Astrocyte (in vitro differentiated cells and primary cell): Measurements from ENCODE around the gene RTN4RL2.

Source experiments
- EZH2 ChIP-seq: IDR thresholded peaks from 2 replicates; pipeline ENCODE4 v1.6.1; 2012; ENCODE audit warnings: mild to moderate bottlenecking, low read length, inconsistent platforms; ENCODE audit not compliant: insufficient read depth
- TF ChIP-seq, protein P1 (sequence below): IDR thresholded peaks from 2 replicates; pipeline ENCODE4 v1.5.1; 2011; ENCODE audit warnings: low read depth, mild to moderate bottlenecking, inconsistent platforms, low read length, moderate library complexity; ENCODE audit not compliant: insufficient read depth

DNA sequence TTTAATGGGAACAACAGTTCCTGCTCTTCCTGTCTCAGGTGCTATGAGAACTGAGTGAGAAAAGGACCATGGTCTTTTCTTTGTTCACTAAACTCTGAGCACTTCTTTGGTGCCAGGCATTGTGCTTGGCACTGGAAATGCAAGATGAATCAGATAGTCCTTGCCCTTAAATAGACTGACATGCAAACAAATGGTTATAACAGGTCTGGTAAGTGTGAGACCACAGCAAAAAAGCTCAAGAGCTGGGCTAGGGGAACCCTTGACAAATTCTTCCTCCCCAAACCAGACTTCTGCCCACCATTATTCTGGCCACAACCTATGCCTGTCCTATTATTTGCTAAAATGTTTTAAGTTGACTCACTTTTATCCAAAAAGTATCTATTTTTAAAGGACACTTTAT lies 38.5 kb upstream of the RTN4RL2 start:
- TF ChIP-seq, protein P1, sequence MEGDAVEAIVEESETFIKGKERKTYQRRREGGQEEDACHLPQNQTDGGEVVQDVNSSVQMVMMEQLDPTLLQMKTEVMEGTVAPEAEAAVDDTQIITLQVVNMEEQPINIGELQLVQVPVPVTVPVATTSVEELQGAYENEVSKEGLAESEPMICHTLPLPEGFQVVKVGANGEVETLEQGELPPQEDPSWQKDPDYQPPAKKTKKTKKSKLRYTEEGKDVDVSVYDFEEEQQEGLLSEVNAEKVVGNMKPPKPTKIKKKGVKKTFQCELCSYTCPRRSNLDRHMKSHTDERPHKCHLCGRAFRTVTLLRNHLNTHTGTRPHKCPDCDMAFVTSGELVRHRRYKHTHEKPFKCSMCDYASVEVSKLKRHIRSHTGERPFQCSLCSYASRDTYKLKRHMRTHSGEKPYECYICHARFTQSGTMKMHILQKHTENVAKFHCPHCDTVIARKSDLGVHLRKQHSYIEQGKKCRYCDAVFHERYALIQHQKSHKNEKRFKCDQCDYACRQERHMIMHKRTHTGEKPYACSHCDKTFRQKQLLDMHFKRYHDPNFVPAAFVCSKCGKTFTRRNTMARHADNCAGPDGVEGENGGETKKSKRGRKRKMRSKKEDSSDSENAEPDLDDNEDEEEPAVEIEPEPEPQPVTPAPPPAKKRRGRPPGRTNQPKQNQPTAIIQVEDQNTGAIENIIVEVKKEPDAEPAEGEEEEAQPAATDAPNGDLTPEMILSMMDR = no peak
- no peak for TF ChIP-seq EZH2
